GM21381 (cell line): ENCODE data around the gene SPEF2.

Experiments used
- ATAC-seq: cut with Tn5 transposase; IDR thresholded peaks from one replicate; pipeline ENCODE4 v1.9.1; 2021; ENCODE audit warnings: mild to moderate bottlenecking, moderate library complexity; ENCODE audit not compliant: unreplicated experiment

SPEF2 gene

GRCh38 chr5:35617435-35618303 lies at the start of gene SPEF2:
Gene SPEF2, plus strand, starts transcription at chr5:35617863. Its CDS starts 135 bp downstream, at chr5:35617998.
- ATAC-seq, result peak; percentile 92

GRCh38 chr5:35575578-35575977 lies 42.1 kb upstream of the SPEF2 start:
- no peak for ATAC-seq

GRCh38 chr5:35587419-35587818 lies 30.2 kb upstream of the SPEF2 start:
- ATAC-seq, result no peak

GRCh38 chr5:35593338-35593737 lies 24.3 kb upstream of the SPEF2 start:
- ATAC-seq, result no peak

GRCh38 chr5:35598707-35599370 lies 18.8 kb upstream of the SPEF2 start:
- no peak for ATAC-seq

GRCh38 chr5:35600591-35600990 lies 17.1 kb upstream of the SPEF2 start:
- no peak for ATAC-seq

- no peak for ATAC-seq
Observed at GRCh38 chr5:35608881-35609779, 8.5 kb upstream of the SPEF2 start.

- ATAC-seq, result no peak
Observed at GRCh38 chr5:35617060-35617434, 616 bp upstream of the SPEF2 start.

- no peak for ATAC-seq
Observed at GRCh38 chr5:35618304-35618636, 607 bp downstream of the SPEF2 start.

GRCh38 chr5:35618781-35619180 lies 1.1 kb downstream of the SPEF2 start:
- ATAC-seq, result no peak

GRCh38 chr5:35622974-35623373 lies 5.3 kb downstream of the SPEF2 start:
- no peak for ATAC-seq

GRCh38 chr5:35623991-35624390 lies 6.3 kb downstream of the SPEF2 start:
- no peak for ATAC-seq

GRCh38 chr5:35626108-35626507 lies 8.4 kb downstream of the SPEF2 start:
- ATAC-seq, result no peak

GRCh38 chr5:35626553-35626952 lies 8.9 kb downstream of the SPEF2 start:
- no peak for ATAC-seq

- no peak for ATAC-seq
Observed at GRCh38 chr5:35634326-35634725, 16.7 kb downstream of the SPEF2 start.

- no peak for ATAC-seq
Observed at GRCh38 chr5:35640623-35641022, 23.0 kb downstream of the SPEF2 start.

- no peak for ATAC-seq
Observed at GRCh38 chr5:35644543-35644942, 26.9 kb downstream of the SPEF2 start.

GRCh38 chr5:35647128-35647527 lies 29.5 kb downstream of the SPEF2 start:
- no peak for ATAC-seq

GRCh38 chr5:35647712-35648111 lies 30.0 kb downstream of the SPEF2 start:
- ATAC-seq, result no peak

GRCh38 chr5:35651002-35651756 lies 33.5 kb downstream of the SPEF2 start:
- no peak for ATAC-seq

- ATAC-seq, result no peak
Observed at GRCh38 chr5:35656721-35657120, 39.1 kb downstream of the SPEF2 start.
